ENCODE data around the gene PXYLP1. TPM values are rescaled to one million over a fixed set of nuclear protein-coding genes. Genes with fewer than 3 reads are reported as not detected.

The PXYLP1 gene
- total RNA-seq, 2 experiments from 2014 or later = 3.6 to 4.2 TPM

GRCh38 chr3:141212101-141212500 lies 19.5 kb upstream of the PXYLP1 start:
- BruUV-seq (replicated peaks) = no TSS peak
- Histone ChIP-seq H3K27ac (ENCODE audit: low read depth, low read length, poor library complexity, severe bottlenecking) (no peak overlapping the region), H3K9me3 (ENCODE audit: low read length) (no peaks in the 10 kb centered on the region), H2AFZ (ENCODE audit: low read length) (no peak overlapping the region), H3K4me1 (ENCODE audit: insufficient read depth, low read length, poor library complexity, severe bottlenecking) (no peaks in the 10 kb centered on the region), H3K36me3 (ENCODE audit: insufficient read depth, low read length) (no peaks in the 10 kb centered on the region), H3K9me2 (ENCODE audit: insufficient read depth, low read length) (no peaks in the 10 kb centered on the region), H3K79me2 (ENCODE audit: insufficient read depth, low read depth, low read length) (no peaks in the 10 kb centered on the region), H3K4me3 (ENCODE audit: low read depth, low read length, poor library complexity, severe bottlenecking) (no peak overlapping the region), H4K20me1 (ENCODE audit: insufficient read depth, low read length) (no peaks in the 10 kb centered on the region), H3K4me2 (ENCODE audit: low read length) (no peak overlapping the region)
- intact Hi-C loops (cut with micrococcal nuclease; ENCODE audit: unreplicated experiment) = no loop called here
- POLR2A ChIA-PET = no interaction called here
- no peak for DNase-seq (ENCODE audit: low spot score)
- TF ChIP-seq EZH2phosphoT487 (IDR thresholded peaks at IDR 0.05; ENCODE audit: borderline replicate concordance, low read depth, low read length) (no peak), CTCF (conservative IDR thresholded peaks at IDR 0.05; ENCODE audit: low read length) (no peak)
- CTCF ChIA-PET (ENCODE audit: unreplicated experiment) = no interaction called here

GRCh38 chr3:141212555-141212954 lies 19.1 kb upstream of the PXYLP1 start:
- Histone ChIP-seq H3K9me3 (ENCODE audit: low read length) (no peaks in the 10 kb centered on the region), H3K4me2 (ENCODE audit: low read length) (no peak overlapping the region), H3K4me1 (ENCODE audit: insufficient read depth, low read length, poor library complexity, severe bottlenecking) (no peaks in the 10 kb centered on the region), H3K79me2 (ENCODE audit: insufficient read depth, low read depth, low read length) (no peaks in the 10 kb centered on the region), H2AFZ (ENCODE audit: low read length) (no peak overlapping the region), H3K27ac (ENCODE audit: low read depth, low read length, poor library complexity, severe bottlenecking) (no peak overlapping the region), H3K36me3 (ENCODE audit: insufficient read depth, low read length) (no peaks in the 10 kb centered on the region), H3K4me3 (ENCODE audit: low read depth, low read length, poor library complexity, severe bottlenecking) (no peak overlapping the region), H4K20me1 (ENCODE audit: insufficient read depth, low read length) (no peaks in the 10 kb centered on the region), H3K9me2 (ENCODE audit: insufficient read depth, low read length) (no peaks in the 10 kb centered on the region)
- ChIA-PET CTCF (ENCODE audit: unreplicated experiment) (no interaction called here), POLR2A (no interaction called here)
- TF ChIP-seq EZH2phosphoT487 (IDR thresholded peaks at IDR 0.05; ENCODE audit: borderline replicate concordance, low read depth, low read length) (no peak), CTCF (conservative IDR thresholded peaks at IDR 0.05; ENCODE audit: low read length) (no peak)
- intact Hi-C loops (cut with micrococcal nuclease; ENCODE audit: unreplicated experiment) = no loop called here
- BruUV-seq (replicated peaks) = no TSS peak
- no peak for DNase-seq (ENCODE audit: low spot score)

- Histone ChIP-seq H3K27ac (ENCODE audit: low read depth, low read length, poor library complexity, severe bottlenecking) (no peak overlapping the region), H3K4me3 (ENCODE audit: low read depth, low read length, poor library complexity, severe bottlenecking) (no peak overlapping the region), H4K20me1 (ENCODE audit: insufficient read depth, low read length) (no peaks in the 10 kb centered on the region), H3K9me3 (ENCODE audit: low read length) (no peaks in the 10 kb centered on the region), H3K36me3 (ENCODE audit: insufficient read depth, low read length) (no peaks in the 10 kb centered on the region), H3K9me2 (ENCODE audit: insufficient read depth, low read length) (no peaks in the 10 kb centered on the region), H2AFZ (ENCODE audit: low read length) (no peak overlapping the region), H3K79me2 (ENCODE audit: insufficient read depth, low read depth, low read length) (no peaks in the 10 kb centered on the region), H3K4me2 (ENCODE audit: low read length) (no peak overlapping the region), H3K4me1 (ENCODE audit: insufficient read depth, low read length, poor library complexity, severe bottlenecking) (no peaks in the 10 kb centered on the region)
- ChIA-PET POLR2A (no interaction called here), CTCF (ENCODE audit: unreplicated experiment) (no interaction called here)
- TF ChIP-seq EZH2phosphoT487 (IDR thresholded peaks at IDR 0.05; ENCODE audit: borderline replicate concordance, low read depth, low read length) (no peak), CTCF (conservative IDR thresholded peaks at IDR 0.05; ENCODE audit: low read length) (no peak)
- DNase-seq (ENCODE audit: low spot score) = no peak
- no TSS peak for BruUV-seq (replicated peaks)
- intact Hi-C loops (cut with micrococcal nuclease; ENCODE audit: unreplicated experiment) = no loop called here
These were observed 14.7 kb upstream of the PXYLP1 start for GRCh38 chr3:141216975-141217374.

Measured in OCI-LY7 (cell line).